BLaER1 treated with 17β-estradiol and CSF1 and Interleukin-3, amounts not matched to agents 10 nM and 100 nM (cell line): Measurements from ENCODE around the gene TCEANC2.
"Not testable (repeated sequence)": the region's sequence is repeated elsewhere in the genome, so short reads cannot be mapped to it uniquely, and the experiment has no call there.

Experiments
- H3K27ac ChIP-seq, 11 experiments: shearing (Covaris generic); formaldehyde crosslinking; 2 replicates each; pipeline ENCODE4 v1.8.1; 2022
- H3K27me3 ChIP-seq, 11 experiments: shearing (Covaris generic); formaldehyde crosslinking; 2 replicates each; pipeline ENCODE4 v1.8.1; 2022
- H3K36me3 ChIP-seq, 11 experiments: shearing (Covaris generic); formaldehyde crosslinking; 2 replicates each; pipeline ENCODE4 v1.8.1; 2022
- H3K4me1 ChIP-seq, 10 experiments: shearing (Covaris generic); formaldehyde crosslinking; 2 replicates each; pipeline ENCODE4 v1.8.1; 2022
- H3K4me2 ChIP-seq, 11 experiments: shearing (Covaris generic); formaldehyde crosslinking; 2 replicates each; pipeline ENCODE4 v1.8.1; 2022
- H3K4me3 ChIP-seq, 10 experiments: shearing (Covaris generic); formaldehyde crosslinking; 2 replicates each; pipeline ENCODE4 v1.8.1; 2022
- H3K9ac ChIP-seq, 11 experiments: shearing (Covaris generic); formaldehyde crosslinking; 2 replicates each; pipeline ENCODE4 v1.8.1; 2022
- H3K9me3 ChIP-seq, 11 experiments: shearing (Covaris generic); formaldehyde crosslinking; replicated peaks in 1 of 11; 2 replicates each; pipeline ENCODE4 v1.8.1; 2022
- H4K20me1 ChIP-seq, 11 experiments: shearing (Covaris generic); formaldehyde crosslinking; 2 replicates each; pipeline ENCODE4 v1.8.1; 2022
- Cebpa-rat ChIP-seq, 11 experiments: shearing (Covaris generic); IDR thresholded peaks; 2 replicates each; pipeline ENCODE4 v1.8.1; 2022

Gene TCEANC2

DNA sequence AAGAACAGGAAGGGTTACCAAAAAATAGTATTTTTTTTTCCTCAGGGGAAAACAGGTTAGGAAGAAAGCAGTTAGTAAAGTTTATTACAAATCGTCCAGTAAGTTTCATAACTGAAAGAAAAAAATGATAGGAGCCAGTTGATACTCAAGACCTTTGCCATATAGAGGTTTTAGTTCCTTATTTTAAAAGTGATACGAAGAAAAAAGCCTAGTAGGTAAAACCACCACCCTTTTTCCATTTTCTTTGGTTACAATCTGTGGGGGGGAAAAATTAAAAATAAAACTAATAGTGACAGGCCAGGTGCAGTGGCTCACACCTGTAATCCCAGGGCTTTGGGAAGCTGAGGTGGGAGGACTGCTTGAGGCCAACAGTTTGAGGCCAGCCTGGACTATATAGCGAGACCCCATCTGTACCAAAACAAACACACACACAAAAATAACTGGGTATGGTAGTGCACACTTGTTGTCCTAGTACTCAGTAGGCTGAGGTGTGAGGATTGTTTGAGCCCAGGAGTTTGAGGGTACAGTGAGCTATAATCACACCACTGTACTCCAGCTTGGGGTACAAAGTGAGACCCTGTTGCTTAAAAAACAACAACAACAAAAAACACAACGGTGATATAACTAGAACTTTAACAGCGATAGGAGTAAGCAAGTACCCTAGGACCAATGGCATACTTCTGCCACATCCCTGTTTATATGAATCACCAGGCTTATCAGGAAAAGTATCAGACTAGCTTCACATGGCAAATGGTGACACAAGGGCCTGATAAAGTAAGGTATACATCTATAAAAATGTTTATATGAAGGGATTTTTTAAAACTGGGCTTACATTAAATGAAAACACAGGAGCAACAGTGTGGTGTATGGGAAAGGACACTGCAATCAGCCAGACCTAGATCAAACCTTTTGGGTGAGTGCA is 5.8 kb upstream of the TCEANC2 start:
- Histone ChIP-seq H3K36me3 (peaks cover 24 to 54% (median 33%) of the 10 kb centered on the region in 11 experiments), H3K4me3 (no peak overlapping the region), H3K4me2 (peak overlapping the region; percentile 21 to 57 (median 37); a peak in 20 of 22 replicates), H3K9ac (no peak overlapping the region), H3K27me3 (no peaks in the 10 kb centered on the region), H4K20me1 (peaks cover 0 to 91% (median 20%) of the 10 kb centered on the region in 11 experiments; a peak in 16 of 22 replicates), H3K4me1 (peaks cover 18 to 44% (median 28%) of the 10 kb centered on the region in 10 experiments), H3K9me3 (no peaks in the 10 kb centered on the region), H3K27ac (peak overlapping the region in 6 of 11 experiments; percentile 2 to 49 (median 24); a peak in 6 of 22 replicates)
- TF ChIP-seq Cebpa-rat (IDR thresholded peaks at IDR 0.05) = no peak

DNA sequence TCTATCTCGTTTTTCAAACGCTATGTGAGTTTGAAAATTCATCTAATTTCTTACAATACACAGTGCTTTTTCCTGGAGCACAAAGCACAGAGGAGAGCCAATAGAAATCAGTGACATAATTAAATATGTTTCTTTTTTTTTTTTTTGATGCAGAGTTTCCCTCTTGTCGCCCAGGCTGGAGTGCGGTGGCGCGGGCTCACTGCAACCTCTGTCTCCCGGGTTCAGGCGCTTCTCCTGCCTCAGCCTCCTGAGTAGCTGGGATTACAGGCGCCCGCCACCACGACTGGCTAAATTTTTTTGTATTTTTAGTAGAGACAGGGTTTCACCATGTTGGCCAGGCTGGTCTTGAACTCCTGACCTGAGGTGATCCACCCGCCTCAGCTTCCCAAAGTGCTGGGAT is 3.0 kb upstream of the TCEANC2 start:
- H3K4me3 ChIP-seq, H3K9me3 ChIP-seq, H3K27me3 ChIP-seq, H3K27ac ChIP-seq: not testable (repeated sequence)
- Histone ChIP-seq H3K36me3 (peaks cover 2 to 26% (median 11%) of the 10 kb centered on the region in 11 experiments; a peak in 17 of 22 replicates), H3K9ac (0 out of 22 replicates have a peak overlapping the region, but pooled peaks of 1 of the 11 experiments have one; percentile 89), H4K20me1 (peaks cover 0 to 66% (median 20%) of the 10 kb centered on the region in 11 experiments; a peak in 16 of 22 replicates), H3K4me2 (peak overlapping the region in 5 of 11 experiments; percentile 72 to 95 (median 92); a peak in 3 of 22 replicates), H3K4me1 (peaks cover 29 to 57% (median 42%) of the 10 kb centered on the region in 10 experiments)

DNA sequence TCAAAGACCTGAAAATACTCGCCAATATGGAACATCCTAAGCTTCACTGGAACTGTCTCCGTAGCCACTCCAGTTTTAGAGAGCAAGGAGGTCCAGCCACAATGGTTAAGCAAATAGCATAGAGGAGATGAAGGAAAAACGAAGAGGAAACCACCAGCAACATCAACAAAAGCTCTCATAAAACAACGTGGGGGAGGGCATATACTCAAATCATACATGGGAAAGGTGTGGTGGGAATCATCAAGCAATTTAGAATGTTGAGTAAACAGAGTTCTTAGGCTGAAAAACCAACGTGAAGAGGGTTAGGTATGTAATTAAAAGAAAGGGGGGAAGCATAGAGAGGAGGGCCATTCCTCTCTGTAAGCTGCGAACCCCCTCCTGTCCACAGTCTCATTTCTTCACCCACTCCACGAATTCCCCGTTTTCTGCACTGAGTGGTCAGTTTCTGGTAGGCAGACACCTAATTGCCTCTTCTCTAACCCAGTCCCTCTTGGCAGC is 1.4 kb upstream of the TCEANC2 start:
- peak overlapping the region; percentile 72 to 97 (median 94) for H3K4me2 ChIP-seq
- H3K9me3 ChIP-seq = no peaks in the 10 kb centered on the region
- no peak for TF ChIP-seq Cebpa-rat (IDR thresholded peaks at IDR 0.05)
- H3K27me3 ChIP-seq = no peaks in the 10 kb centered on the region; a peak in 1 of 22 replicates
- H3K9ac ChIP-seq = peak overlapping the region; percentile 83 to 92 (median 88)
- H4K20me1 ChIP-seq = peaks cover 0 to 50% (median 18%) of the 10 kb centered on the region in 11 experiments; a peak in 16 of 22 replicates
- peak overlapping the region; percentile 75 to 98 (median 90) for H3K4me3 ChIP-seq
- peak overlapping the region; percentile 55 to 95 (median 91) for H3K27ac ChIP-seq
- H3K4me1 ChIP-seq = peaks cover 29 to 63% (median 46%) of the 10 kb centered on the region in 10 experiments
- H3K36me3 ChIP-seq = peaks cover 0 to 25% (median 4%) of the 10 kb centered on the region in 11 experiments; a peak in 7 of 22 replicates

DNA sequence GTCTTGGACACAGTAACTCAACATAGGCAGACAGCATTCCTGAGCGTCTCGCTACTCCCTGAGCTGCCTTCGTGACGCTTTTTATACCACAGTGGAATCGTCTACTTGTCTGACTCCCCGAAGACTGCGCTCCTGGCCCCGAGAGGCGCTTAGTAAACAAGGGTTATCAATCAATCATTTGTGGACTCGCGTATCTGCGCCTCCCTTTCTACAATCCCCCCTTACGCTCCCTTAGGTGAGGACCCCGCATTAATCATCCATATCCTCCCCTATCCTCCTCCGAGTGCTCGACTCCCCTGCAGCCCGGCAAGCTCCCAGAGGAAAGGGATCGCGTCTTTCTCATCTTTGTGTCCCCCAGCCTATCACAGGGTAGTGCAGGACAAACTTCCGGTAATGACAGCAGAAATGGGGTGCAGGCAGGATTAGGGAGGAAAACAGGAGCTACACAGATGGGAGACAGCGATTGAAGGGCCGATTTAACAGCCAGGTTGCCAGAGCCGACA is 926 bp upstream of the TCEANC2 start:
- peak overlapping the region; percentile 55 to 95 (median 91) for H3K27ac ChIP-seq
- peak overlapping the region; percentile 75 to 98 (median 90) for H3K4me3 ChIP-seq
- peak overlapping the region; percentile 72 to 97 (median 94) for H3K4me2 ChIP-seq

DNA sequence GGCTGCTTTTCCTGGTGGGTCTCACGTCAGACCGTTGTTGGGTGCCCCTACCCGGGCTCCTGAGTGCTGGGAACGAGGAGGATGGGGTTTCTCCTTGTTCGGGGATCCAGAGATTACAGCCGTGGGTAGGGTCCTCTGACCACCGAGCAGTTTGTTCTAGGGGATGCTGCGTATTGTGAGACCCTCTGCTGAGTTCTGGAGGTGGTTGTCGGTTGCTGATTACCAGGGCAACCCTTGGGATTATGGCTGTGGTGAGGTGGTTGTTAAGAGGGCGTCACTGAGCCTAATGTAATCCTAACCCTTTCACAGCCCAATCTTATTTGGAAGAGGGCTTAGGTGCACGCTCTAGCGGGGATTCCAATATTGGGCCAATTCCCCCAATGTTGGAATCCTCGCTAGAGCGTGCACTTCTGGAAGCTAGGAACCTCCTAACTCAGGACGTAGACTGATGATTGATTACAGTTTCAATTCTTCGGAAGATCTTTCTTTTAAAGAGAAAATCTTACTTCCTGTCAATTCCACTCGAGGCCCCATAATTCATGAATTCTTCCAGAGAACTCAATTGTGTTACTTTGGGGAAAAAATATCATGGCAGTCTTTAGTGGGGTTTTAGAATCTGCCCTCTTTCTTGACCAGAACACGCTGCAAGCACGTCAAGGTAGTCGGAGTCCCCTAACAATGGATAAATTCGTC is 483 bp downstream of the TCEANC2 start:
- H3K27ac ChIP-seq = peak overlapping the region; percentile 64 to 95 (median 91)
- H4K20me1 ChIP-seq = peaks cover 0 to 31% (median 8%) of the 10 kb centered on the region in 11 experiments; a peak in 13 of 22 replicates
- peak overlapping the region; percentile 60 to 98 (median 81) for H3K4me3 ChIP-seq
- TF ChIP-seq Cebpa-rat (IDR thresholded peaks at IDR 0.05) = no peak
- no peaks in the 10 kb centered on the region for H3K9me3 ChIP-seq
- H3K9ac ChIP-seq = peak overlapping the region; percentile 83 to 92 (median 89)
- H3K36me3 ChIP-seq = peaks cover 0 to 31% (median 10%) of the 10 kb centered on the region in 11 experiments; a peak in 16 of 22 replicates
- H3K27me3 ChIP-seq = no peaks in the 10 kb centered on the region; a peak in 1 of 22 replicates
- peaks cover 16 to 53% (median 34%) of the 10 kb centered on the region in 10 experiments for H3K4me1 ChIP-seq
- H3K4me2 ChIP-seq = peak overlapping the region; percentile 90 to 98 (median 95)

More for the DNA sequence above, 926 bp upstream of the TCEANC2 start:
- H3K36me3 ChIP-seq = peaks cover 0 to 25% (median 4%) of the 10 kb centered on the region in 11 experiments; a peak in 8 of 22 replicates
- no peak for TF ChIP-seq Cebpa-rat (IDR thresholded peaks at IDR 0.05)
- H3K4me1 ChIP-seq = peaks cover 24 to 63% (median 41%) of the 10 kb centered on the region in 10 experiments
- peak overlapping the region; percentile 83 to 92 (median 88) for H3K9ac ChIP-seq
- H4K20me1 ChIP-seq = peaks cover 0 to 45% (median 17%) of the 10 kb centered on the region in 11 experiments; a peak in 16 of 22 replicates
- H3K27me3 ChIP-seq = no peaks in the 10 kb centered on the region; a peak in 1 of 22 replicates
- H3K9me3 ChIP-seq = no peaks in the 10 kb centered on the region

DNA sequence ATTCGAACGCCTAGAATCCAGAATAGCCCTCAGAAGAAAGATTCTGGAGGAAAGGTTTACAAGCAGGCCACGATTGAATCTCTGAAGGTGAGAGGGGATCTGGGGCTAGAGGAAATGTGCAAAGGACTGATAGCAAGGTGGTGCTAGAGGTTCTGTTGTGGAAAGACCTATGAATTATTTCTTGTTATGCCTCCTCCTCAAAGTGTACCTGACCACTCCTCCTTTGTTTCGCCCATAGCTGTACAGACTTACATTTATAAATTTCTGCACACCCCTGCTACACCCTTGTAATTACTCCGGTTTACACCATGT is 986 bp downstream of the TCEANC2 start:
- peak overlapping the region; percentile 83 to 92 (median 89) for H3K9ac ChIP-seq
- H4K20me1 ChIP-seq = peaks cover 0 to 26% (median 8%) of the 10 kb centered on the region in 11 experiments; a peak in 12 of 22 replicates
- peaks cover 16 to 51% (median 34%) of the 10 kb centered on the region in 10 experiments for H3K4me1 ChIP-seq
- peak overlapping the region; percentile 90 to 98 (median 95) for H3K4me2 ChIP-seq
- H3K27me3 ChIP-seq = no peaks in the 10 kb centered on the region; a peak in 1 of 22 replicates
- no peaks in the 10 kb centered on the region for H3K9me3 ChIP-seq
- peak overlapping the region; percentile 60 to 98 (median 81) for H3K4me3 ChIP-seq
- no peak for TF ChIP-seq Cebpa-rat (IDR thresholded peaks at IDR 0.05)
- H3K36me3 ChIP-seq = peaks cover 2 to 36% (median 12%) of the 10 kb centered on the region in 11 experiments; a peak in 16 of 22 replicates
- H3K27ac ChIP-seq = peak overlapping the region; percentile 64 to 95 (median 91); a peak in 21 of 22 replicates

DNA sequence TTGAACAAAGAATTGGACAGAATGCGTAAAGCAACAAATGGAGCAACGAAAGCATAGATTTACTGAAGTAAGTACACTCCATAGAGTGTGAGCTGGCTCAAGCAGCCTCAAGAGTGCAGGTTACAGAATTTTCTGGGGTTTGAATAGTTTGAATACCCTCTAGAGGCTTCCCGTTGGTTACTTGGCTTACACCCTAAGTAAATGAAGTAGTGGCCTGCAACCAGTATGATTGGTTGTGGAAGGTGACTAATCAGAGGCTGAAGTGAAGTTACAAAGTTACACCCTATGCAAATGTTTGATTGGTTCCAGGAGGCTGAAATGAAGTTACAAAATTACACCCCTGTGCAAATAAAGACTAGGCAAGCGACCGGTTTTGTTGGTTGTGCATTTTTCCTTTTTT is 10.9 kb downstream of the TCEANC2 start:
- TF ChIP-seq Cebpa-rat (IDR thresholded peaks at IDR 0.05) = no peak
- Histone ChIP-seq H3K36me3 (peaks cover 0 to 29% (median 7%) of the 10 kb centered on the region in 11 experiments; a peak in 9 of 22 replicates), H3K4me3 (no peak overlapping the region), H3K4me2 (no peak overlapping the region), H3K27ac (no peak overlapping the region), H3K9me3 (no peaks in the 10 kb centered on the region), H3K27me3 (no peaks in the 10 kb centered on the region), H3K9ac (no peak overlapping the region), H4K20me1 (no peaks in the 10 kb centered on the region), H3K4me1 (peaks cover 0 to 10% (median under 1%) of the 10 kb centered on the region in 10 experiments; a peak in 6 of 20 replicates)

DNA sequence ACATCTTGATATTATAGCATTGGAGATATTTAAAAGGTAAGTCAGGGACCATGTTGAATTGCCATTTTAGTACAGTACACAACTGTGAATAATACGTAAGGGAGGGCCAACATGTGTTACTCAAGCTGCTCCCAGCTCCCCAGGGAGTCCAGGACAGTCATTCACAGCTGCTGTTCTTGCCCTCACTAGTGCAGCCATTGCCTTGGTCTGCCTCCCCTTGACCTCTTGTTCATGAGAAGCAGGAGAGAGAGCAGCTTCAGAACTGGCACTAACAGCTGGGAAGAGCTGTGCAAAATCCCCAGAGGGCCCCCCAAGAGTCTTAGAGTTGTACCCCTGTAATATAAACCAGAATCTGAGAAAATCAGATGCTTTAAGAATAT is 16.4 kb downstream of the TCEANC2 start:
- Histone ChIP-seq H3K9me3 (peaks cover 0 to 10% (median 6%) of the 10 kb centered on the region in 11 experiments; a peak in 8 of 22 replicates), H3K4me1 (peaks cover 0 to 17% (median 6%) of the 10 kb centered on the region in 10 experiments; a peak in 11 of 20 replicates), H3K36me3 (peaks cover 18 to 38% (median 27%) of the 10 kb centered on the region in 11 experiments), H3K9ac (no peak overlapping the region), H3K4me3 (no peak overlapping the region), H3K4me2 (peak overlapping the region in 4 of 11 experiments; percentile 3 to 40 (median 20); a peak in 3 of 22 replicates), H3K27me3 (no peaks in the 10 kb centered on the region), H4K20me1 (no peaks in the 10 kb centered on the region), H3K27ac (no peak overlapping the region)
- TF ChIP-seq Cebpa-rat (IDR thresholded peaks at IDR 0.05) = no peak
